GM19351 (cell line): Measurements from ENCODE around the gene ATP1A4.

Experiments used
- ATAC-seq: cut with Tn5 transposase; IDR thresholded peaks from one replicate; pipeline ENCODE4 v1.9.1; 2021; ENCODE audit warnings: mild to moderate bottlenecking, moderate library complexity; ENCODE audit not compliant: unreplicated experiment

The ATP1A4 gene

DNA sequence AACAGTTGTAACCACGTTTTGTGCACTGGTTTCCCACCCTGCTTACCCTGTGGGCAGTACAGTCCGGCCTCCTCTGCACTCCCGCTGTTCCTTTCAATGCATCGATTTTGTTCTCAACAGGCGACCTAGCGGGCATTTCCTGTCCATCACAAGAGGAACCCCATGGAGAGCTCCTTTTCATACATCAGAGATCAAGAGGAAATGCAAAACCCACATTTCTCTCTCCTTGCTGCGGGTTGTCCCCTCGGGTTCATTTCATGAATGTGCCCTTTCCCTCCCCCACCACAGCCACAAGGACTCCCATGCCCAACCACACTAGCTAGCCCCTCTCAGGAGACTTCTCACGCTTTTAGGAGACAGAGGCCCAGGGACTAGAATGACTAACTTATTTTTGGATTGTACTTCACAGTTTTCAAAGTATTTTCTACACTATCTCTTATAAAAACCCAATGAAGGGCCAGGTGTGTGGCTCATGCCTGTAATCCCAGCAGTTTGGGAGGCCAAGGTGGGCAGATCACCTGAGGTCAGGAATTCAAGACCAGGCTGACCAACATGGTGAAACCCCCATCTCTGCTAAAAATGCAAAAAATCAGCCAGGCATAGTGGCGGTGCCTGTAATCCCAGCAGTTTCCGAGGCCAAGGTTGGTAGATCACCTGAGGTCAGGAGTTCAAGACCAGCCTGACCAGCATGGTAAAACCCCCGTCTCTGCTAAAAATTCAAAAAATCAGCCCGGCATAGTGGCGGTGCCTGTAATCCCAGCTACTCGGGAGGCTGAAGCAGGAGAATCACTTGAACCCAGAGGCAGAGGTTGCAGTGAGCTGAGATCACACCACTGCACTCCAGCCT, 18.4 kb downstream of the ATP1A4 start:
- peak; percentile 54 for ATAC-seq

DNA sequence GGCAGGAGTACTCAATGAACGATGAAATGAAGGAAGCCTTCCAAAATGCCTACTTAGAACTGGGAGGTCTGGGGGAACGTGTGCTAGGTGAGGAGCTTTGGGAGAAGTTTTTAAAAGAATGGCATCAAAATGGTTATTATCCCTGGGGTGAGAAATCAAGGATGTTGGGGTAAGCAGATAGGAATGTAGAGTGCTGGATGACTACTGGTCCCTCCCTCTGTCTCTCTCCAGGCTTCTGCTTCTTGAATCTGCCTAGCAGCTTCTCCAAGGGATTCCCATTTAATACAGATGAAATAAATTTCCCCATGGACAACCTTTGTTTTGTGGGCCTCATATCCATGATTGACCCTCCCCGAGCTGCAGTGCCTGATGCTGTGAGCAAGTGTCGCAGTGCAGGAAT, 20.0 kb downstream of the ATP1A4 start:
- ATAC-seq, result no peak

DNA sequence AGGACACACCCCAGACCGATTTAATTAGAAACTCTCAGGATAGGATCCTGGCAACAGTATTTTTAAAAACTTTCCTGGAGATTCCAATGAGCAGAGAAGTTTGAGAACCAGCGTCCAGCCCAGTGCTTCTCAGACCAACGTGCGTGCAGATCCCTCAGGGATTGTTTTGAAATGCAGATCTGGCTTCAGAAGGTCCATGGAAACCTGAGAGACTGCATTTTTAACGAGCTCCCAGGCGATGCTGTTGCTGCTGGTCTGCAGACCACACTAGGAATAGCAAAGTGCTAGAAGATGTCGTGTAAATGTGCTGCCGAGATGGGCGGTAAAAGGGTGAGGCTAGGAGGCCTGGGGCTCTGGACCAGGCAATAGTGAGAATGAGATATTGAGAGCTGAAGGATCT, 20.6 kb downstream of the ATP1A4 start:
- ATAC-seq, result no peak

DNA sequence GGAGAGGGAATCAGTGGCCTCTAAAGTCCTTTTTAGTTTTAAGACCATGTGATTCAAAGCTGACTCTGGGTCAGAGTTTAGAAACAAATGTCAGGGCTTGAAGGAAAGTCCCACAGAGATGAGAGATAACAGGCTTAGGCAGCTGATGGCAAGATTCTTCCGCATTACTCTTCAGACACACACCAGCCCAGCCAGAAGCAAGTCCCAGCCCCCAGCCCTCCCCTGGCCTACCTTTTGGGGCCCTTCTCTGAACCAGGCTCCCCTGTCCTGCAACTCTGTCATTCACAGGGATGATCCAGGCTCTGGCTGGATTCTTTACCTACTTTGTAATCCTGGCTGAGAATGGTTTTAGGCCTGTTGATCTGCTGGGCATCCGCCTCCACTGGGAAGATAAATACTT, 25.8 kb downstream of the ATP1A4 start:
- no peak for ATAC-seq

DNA sequence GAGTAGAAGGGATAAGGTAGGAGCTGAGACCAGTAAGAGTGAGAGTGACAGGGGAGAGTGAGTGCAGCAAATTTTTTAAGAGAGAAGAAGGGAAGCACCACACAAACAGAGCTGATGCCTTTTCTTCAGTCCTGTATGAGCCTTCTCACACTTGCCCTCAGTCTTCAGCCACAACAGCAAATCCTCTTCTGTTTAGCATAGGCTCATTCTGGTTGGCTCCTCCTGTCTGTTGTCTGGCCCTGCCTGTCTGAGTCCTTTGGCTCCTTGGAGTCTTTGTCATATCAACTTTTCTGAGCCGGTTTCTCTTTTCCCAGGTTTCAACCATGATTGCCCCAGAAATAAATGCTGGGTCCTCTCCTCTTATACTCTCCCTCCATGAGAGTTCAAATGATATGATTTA, 26.3 kb downstream of the ATP1A4 start:
- ATAC-seq, result no peak

DNA sequence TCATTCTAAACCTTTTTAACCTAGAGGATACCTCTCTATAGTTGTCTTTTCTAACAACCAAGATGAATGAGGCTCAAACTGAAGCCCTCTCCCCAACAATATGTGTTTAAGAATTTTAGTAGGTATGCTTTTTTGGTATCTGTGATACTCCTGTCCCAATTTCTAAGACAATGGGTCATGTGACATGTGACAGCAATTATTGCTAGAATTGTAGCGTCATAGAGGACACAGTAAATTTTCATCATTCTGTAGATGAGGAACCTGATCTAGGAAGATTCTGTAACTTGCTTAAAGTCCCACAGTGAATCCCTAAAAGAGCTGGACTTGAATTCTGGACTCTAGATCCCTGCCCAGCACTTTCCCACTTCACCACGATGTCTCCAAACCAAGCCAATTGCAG, 27.3 kb downstream of the ATP1A4 start:
- ATAC-seq, result no peak

DNA sequence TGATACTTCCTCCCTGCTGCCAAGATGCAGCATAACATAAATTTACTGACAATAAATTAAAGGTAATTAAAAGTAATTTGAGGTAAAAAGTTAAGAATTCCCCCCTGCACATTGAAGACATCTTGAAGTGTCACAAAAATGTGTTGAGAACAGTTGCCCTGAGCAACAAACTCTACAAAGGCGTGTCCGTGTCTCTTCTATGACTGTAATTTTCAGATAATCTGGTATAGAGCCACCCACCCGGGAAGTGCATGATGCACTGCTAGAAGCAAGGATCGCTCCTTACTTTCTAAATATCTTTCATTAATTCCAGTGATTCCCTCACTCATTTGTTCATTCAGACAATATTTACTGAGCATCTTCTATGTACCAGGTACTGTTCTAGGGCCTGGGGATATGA, 27.9 kb downstream of the ATP1A4 start:
- no peak for ATAC-seq

DNA sequence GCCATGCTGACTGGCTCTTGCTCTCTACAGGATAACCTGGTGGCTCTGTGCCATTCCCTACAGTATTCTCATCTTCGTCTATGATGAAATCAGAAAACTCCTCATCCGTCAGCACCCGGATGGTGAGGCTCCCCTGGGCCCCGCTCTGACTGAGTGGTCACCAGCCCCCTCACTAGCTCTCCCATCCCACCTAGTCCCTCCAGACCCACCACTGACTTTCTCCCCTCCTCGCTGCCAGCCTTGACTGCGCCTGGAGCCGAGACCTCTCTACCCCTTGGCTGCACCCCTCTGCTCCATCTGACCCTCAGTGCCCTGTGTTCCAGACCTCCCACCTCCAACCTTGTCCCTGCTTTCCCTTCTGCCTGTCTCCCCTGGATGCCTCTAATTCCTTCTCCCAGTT, 34.8 kb downstream of the ATP1A4 start:
- no peak for ATAC-seq

DNA sequence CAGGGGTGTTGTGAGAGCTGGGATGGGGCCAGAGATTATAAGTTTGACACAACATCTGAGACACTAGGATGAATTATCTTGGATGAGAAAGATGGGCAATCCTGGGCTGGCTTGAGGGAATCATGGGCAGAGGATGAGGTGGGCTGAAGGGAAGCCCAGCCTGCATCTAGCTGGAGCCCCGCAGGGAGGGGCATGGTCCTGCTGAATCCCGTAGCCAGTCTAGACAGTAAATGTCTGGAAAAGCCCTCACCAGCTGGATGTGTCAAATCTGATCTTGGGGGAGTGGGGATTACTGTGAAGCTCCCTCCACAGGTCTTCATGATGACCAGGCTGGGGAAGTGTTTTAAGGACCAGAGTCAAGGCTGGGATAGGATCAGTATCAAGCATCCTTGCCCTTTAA, 35.3 kb downstream of the ATP1A4 start:
- ATAC-seq, result no peak

DNA sequence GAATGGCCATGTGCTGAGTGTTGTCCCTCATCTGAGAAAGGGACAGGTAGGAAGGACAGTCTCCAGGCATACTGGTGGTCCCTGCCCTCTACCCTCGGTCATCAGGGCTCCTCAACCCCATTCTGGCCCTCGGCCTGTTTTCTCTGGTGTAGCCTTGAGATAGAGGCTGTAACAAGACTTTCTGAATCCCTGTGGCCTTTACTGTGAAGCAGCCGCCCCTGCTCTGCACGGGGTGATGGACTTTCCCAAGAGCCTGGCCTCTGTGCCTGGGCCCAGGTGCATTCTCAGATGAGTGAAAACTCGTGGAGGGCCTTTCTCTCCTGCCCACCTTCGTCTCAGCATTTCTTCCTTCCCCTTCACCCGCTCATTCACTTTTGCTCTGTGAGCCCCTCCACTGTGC, 36.0 kb downstream of the ATP1A4 start:
- ATAC-seq, result no peak

DNA sequence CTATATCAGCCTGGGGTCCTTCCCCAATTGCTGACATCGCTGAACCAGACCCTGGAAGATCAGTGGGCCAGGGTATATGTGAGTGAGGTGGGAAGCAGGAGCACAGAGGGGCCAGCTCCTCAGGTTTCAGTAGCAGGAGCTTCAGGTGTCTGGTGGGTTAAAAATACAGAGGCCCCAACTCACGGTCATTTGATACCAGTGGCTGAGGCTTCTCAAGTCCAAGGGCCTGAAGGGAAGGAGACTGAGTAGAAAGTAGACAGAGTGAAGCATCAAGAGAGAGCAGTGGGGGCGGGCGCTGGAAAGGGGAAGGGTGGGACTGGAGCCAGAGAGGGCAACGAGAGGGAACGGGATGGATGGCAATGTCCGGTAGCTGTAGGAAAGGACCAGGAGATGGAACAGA, 36.9 kb downstream of the ATP1A4 start:
- no peak for ATAC-seq

DNA sequence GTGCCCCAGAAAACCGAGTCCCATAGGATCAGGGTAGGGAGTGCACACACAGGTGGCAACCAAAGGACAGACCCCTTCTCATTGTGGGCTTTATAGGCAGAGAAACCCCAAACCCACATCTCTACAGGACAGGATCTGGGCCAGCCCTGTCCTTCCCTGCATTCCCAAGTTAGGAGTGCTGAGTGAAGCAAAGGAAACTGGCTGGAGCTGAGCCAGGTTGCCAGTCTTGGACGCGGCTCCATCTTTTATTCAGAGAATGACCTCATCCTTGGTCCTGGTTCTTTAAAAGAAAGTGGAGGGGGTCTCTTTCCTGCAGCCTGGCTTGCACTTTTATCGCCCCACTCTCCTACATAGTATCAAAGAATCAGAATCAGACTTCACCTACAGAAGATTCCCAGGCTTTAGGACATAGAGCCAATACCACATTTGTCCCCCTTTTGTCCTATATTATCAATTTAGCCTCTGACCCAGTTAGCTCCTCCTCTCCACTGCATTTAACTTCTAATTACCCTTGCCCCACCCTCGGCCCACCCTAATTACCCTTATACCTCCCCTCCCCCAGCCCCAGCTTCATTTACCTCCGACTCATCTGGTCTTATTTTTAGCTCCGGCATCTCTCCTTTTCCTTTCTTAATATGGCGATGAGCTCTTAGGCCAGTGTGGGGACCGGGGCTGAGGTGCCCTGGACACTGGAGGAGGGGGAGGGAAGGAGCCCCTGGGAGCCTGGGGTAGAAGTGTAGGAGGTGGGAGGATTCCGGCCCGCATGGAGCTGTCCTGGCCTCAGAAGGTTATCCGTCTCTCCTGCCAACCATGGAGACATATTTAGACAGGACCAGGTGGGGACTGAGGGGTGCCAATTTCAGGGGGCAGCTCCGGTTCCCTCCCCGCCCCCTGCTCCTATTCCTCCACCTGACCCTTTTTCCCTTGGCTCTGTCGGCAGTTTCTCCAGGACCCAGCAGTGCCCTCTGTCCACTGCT, 38.5 kb downstream of the ATP1A4 start, which contains the start of gene CASQ1:
CASQ1 (plus strand) TSS at position 927 of the 977 bp plus-strand sequence. CDS start 177 bp downstream, outside the sequence.
- no peak for ATAC-seq

DNA sequence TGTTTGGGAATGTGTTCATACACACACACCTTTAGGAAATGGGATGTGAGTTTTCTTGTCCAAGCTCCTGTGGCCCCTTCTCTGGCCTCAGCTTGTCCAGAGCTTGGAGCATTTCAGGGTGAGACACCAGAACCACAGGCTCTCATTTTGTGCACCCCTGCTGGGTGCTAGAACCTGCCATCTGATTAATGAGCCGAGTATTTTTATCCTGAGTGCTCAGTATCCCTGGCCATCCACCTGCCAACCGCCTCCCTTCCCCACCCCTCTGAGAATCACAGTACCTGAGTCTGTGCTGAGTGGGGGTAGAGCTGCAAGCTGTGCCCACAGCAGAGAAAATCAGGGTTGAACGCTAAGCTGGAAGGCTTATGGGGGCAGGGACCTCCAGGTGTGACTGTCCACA, 40.4 kb downstream of the ATP1A4 start:
- no peak for ATAC-seq

DNA sequence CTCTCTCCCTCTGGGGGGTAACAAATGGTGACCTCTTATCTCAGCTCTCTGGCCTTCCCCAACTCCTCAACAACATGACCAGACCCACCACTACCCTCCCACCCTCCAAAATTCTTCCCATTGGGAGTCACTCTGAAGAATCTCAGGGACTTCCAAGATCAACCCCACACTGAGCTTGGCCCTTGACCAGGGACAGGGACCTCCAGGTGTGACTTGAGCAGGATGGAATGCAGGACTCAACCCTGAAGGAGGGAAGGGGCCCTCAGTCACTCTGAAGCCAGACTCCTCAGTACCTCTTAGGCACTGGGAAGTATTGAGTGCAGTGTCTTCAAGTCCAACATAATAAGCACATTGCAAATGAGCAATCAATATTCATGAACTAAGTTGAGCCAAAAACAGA, 40.8 kb downstream of the ATP1A4 start:
- ATAC-seq, result no peak

DNA sequence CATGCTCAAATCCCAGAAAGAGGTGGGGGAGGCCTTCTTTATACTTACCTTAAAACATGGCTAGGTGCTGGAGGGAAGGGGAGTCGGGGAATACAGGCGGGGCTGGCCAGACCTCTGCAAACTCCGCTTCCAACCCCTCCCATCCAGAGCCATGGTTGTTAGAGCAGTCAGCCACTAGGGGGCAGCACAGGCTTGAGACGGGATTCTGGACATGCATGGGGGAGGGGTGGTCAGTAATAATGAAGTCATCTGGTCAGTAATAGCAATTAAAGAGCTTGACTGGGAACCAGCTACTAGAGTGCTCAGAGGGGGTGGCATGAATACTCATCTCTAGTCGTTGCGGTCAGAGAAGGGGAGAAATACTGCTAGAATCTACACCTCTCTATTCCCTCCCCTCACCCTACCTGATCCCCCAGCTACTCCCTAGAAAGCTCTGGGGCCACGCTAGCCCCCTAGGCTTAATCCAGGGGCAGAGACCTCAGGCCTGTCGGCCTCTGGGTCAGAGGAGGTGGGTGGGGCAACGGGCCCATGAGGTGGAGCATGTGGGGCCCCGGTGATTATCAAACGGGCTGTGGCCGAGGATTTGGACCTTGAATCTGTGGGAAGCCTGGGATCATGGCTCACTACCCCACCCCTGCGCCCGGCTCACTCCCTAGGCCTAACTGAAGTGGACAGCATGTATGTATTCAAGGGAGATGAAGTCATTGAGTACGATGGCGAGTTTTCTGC, 41.9 kb downstream of the ATP1A4 start:
- no peak for ATAC-seq

DNA sequence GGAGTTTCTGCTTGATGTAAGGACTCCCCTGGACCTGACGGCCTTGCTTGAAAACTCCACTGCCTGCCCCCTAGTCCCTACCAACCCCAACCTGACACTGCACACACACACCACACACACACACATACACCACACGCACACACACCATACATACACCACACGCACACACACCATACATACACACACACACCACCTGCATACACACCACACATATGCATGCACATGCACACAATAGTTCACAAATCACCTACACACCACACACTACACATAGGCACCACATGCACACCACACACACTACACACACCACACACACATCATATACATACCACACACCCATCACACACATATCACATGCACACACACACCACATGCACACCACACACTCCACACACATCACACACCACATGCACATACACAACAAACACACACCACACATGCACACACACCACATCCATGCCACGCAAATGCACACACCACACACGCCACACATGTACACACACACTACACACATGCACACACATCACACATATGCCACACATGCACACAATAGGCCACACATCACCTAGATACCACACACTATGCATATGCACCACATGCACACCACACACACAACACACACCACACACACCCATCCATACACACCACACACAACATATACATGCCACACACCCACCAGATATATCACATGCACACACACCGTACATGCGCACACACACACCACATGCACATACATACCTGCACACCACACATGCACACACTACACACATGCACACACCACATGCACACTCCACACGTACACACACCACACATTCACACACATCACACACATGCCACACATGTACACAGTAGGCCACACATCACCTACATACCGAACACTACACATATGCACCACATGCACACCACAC, 42.7 kb downstream of the ATP1A4 start:
- no peak for ATAC-seq

DNA sequence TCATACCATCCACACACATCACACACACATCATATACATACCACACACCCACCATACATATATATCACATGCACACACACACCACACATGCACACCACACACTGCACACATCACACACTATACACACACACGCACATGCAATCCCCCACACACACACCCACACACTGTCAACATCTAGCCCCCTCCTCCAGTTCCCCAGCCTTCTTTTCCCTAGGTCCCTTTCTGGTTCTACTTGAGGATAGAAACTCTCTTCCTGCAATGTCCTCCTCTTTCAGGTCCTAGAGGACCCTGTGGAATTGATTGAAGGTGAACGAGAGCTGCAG, 43.3 kb downstream of the ATP1A4 start:
- ATAC-seq, result no peak

DNA sequence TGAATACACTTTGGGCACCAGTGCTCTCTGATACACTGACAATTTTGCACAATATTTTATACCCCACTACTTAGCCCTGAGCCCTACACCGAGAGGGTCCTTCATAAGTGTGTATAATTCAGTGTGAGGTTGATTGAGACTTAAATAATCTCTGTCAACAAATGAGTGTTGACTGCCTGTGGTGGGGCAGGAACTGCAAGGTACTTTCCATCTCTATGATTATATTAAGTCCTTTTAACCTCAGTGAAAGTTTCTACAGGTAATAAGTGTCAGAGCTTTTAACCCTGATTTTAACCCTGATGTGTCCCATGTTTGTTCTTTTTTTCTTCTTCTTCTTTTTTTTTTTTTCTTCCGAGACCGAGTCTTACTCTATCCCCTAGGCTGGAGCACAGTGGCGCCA, 44.7 kb downstream of the ATP1A4 start:
- ATAC-seq, result no peak

DNA sequence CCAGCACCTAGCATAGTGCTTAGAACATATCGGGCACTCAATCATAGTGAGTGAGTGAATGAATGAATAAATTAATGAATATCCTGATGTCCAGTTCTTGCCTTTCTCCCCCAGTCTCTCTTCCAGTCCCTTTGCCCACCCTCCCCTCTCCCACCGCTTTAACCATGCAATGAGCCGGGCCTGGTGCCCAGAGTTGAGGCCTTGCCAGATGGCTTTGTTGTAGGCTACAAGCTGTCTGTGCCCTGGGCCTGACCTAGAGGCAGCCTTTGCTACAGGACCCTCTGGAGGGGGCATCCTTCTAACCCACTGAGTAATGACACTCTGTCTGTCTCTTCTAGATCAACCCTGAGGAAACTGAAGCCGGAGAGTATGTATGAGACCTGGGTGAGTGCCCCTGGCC, 45.8 kb downstream of the ATP1A4 start:
- ATAC-seq, result no peak

DNA sequence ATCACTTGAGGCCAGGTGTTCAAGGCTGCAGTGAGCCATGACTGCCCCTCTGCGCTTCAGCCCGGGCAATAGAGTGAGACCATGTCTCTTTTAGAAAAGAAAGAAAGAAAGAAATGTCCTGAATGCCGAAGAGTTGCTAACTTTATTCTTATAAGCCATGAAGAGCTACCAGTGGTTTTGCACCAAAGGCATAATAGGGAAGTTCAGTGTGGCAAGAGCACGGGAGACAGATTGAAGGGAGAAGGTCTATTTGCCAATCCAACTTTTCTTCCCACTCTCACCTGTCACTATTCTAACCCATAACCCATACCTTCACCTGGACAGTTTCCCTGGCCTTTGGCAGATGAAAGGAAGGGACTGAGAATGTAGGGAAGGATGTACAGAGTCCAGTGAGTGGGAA, 49.4 kb downstream of the ATP1A4 start:
- no peak for ATAC-seq
